ENCODE results near the gene ZFHX3. TPM values are rescaled to one million over a fixed set of nuclear protein-coding genes. Genes with fewer than 3 reads are reported as not detected.

ZFHX3 gene
- total RNA-seq, result 6.6 and 12.9 TPM in 2 replicates

GRCh38 chr16:73047536-73048291 lies at the start of gene ZFHX3:
ZFHX3 (minus strand) TSS chr16:73048128; CDS start chr16:72960145, 87,983 bp downstream.

